Stimulated activated naive CD4-positive, alpha-beta T cell (primary cell): Measurements from ENCODE around the gene CLEC2B.

Experiments used
- DNase-seq, 6 experiments: peaks; one replicate each; lab custom pipeline; 2025; lab: John Stamatoyannopoulos, UW

CLEC2B gene

GRCh38 chr12:9868951-9869306 is 225 bp downstream of the CLEC2B start:
- no peak for DNase-seq

GRCh38 chr12:9868311-9868801 is 798 bp downstream of the CLEC2B start:
- peak in 2 of 6 experiments; percentile 33 to 34 for DNase-seq

DNA sequence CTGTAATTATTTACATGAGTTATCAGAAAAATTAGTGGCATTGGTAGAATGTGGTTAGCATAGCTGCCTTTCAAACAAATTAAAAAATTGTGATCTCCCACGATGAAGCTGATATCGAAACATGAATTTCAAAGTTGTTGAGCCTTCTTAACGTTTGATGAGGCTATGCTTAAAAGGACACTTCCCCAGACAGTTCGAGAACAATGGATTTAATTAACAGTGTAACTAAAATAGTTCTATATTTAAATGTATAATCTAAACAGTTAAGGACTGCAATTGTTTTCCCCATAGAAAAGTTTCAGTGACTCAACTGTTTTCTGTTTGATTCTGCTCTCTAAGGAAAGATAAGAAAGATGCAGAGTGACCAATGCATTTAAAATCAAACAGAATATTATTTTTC is 1.6 kb downstream of the CLEC2B start:
- peak in 1 of 6 experiments; percentile 22 for DNase-seq

GRCh38 chr12:9866860-9867269 is 2.3 kb downstream of the CLEC2B start:
- no peak for DNase-seq

DNA sequence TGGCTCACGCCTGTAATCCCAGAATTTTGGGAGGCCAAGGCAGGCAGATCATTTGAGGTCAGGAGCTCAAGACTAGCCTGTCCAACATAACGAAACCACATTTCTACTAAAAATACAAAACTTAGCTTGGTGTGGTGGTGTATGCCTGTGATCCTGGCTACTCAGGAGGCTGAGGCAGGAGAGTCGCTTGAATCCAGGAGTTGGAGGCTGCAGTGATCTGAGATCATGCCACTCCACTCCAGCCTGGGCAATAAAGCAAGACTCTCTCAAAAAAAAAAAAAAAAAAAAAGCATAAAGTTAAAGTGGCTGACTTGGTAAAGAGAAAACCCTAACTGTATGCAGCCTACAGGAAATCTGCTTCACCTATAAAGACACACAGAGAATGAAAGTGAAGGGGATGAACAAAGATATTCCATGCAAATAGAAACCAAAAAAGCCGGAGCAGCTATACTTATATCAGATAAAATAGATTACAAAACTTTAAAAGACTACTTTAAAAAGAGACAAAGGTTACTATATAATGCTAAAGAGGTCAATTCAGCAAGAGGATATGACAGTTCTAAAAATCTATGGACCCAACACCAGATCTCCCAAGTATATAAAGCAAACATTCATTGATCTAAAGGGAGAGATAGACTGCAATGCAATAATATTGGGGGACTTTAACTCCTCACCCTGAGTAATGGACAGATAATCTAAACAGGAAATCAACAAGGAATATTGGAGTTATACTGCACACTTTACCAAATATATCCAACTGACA is 4.1 kb downstream of the CLEC2B start:
- peak in 2 of 6 experiments; percentile 26 to 32 for DNase-seq

DNA sequence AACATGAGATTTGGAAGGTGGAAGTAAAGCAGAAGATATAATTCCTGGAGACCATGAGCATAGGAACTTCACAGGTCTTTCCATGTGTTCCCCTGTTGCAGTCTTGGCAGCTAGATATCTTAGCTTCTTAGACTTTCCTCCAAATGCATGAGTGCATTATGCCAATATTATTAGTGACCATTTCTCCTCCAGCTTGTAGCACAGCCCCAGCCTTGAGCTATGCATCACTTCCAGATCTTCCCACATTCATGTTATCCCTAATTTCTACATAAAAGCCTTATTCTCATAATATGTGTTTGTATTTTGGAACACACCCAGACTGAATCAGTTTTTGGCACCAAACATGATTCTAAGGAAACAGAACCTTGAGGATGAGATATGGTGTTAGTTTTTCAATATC is 11.0 kb downstream of the CLEC2B start:
- DNase-seq, result no peak

- no peak for DNase-seq
Measured at GRCh38 chr12:9856894-9857293, 12.3 kb downstream of the CLEC2B start.

- no peak for DNase-seq
Measured at GRCh38 chr12:9856151-9856550, 13.0 kb downstream of the CLEC2B start.

DNA sequence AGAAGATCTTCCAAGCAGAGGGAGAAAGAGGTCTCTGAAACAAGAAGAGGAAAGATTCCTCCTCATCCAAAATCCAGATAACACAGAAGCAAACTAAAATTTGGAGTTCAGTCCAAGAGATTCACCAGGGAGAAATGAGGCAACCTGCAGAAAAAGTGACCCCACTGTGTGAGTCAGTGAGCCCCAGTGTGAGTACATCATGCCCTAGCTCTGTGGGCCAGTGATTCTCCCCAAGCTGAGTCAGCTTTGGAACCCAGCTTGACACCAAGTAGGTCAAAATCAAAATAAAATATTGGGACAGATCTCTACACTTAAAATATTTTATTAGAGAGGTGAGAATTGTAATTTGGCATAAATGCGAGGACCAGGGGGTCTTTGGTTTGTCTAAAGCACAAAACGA is 17.2 kb downstream of the CLEC2B start:
- DNase-seq, result no peak

- no peak for DNase-seq
Measured at GRCh38 chr12:9851050-9851449, 18.1 kb downstream of the CLEC2B start.

DNA sequence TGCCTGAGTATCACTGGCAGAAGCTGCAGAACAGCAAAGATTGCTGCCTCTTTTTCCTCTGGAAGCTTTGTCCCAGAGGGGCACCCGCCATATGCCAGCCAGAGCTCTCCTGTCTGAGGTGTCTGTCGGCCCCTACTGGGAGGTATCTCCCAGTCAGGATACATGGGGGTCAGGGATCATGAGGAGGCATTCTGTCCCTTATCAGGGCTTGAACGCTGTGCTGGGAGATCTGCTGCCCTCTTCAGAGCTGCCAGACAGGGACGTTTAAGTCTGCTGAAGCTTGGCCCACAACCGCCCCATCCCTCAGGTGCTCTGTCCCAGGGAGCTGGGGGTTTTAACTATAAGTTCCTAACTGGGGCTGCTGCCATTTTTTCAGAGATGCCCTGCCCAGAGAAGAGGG is 20.3 kb downstream of the CLEC2B start:
- no peak for DNase-seq

GRCh38 chr12:9843407-9843806 is 25.7 kb downstream of the CLEC2B start:
- DNase-seq, result no peak

- DNase-seq, result no peak
Measured at GRCh38 chr12:9831720-9832119, 37.4 kb downstream of the CLEC2B start.

DNA sequence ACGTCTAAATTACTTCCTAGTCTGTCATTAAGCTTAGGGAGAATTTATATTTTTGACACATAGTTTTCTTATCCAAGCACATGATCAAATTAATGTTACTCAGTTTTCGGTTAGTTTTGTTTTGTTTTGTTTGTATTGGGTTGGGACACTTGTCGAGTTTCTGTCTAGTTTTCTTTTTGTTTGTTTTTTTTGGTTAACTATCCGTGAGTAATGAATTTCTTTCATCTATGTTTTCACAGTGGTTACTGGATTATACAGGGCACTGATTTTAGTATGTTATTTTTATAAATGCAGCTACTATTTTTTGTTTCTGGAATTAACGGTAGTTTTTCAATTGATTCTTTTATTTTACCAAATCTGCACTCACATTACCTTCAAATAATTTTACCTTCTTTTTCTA is 39.2 kb downstream of the CLEC2B start:
- DNase-seq, result no peak

DNA sequence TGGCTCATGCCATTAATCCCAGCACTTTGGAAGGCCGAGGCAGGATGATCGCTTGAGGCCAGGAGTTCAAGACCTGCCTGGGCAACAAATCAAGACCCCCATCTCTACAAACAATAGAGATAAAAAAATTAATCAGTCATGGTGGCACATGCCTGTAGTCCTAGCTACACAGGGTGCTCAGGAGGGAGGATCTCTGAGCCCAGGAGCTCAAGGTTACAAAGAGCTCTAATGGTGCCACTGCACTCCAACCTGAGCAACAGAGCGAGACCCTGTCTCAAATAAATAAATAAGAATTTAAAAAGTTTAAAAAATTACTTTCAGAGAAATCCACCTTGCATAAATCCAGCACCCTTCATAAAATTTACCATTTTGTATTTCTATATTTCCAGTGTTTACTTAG is 39.7 kb downstream of the CLEC2B start:
- no peak for DNase-seq

DNA sequence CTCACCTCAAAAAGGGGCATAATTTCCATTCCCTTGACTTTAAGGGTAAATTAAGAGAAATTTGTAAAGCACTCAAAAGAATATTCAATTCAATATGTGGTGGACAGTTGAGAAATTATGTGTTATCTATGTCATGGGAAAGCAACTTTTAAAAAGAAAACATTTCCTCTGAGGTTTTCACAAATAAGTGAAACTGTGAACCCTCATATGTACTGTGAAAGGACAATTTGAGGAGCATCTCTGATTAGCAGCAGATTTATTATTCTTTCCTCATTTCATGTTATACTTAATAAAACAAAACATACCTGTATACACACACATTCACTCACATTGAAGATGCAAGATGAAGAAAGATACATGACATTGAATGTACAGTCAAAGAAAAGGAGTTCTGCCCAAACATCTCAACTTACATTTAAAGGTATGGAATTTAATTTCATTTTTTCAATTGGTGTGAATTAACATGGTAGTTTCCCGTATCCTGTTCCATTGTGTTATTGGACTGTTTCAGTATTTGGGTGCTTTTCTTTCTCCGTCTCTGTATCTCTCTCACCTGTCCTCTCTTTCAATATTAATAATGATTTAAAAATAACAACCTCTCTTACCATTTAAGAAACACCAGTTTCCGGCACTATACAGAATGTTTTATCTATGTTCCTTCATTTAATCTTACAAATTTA is 41.8 kb downstream of the CLEC2B start, which contains the start of gene KLRF1:
Gene KLRF1 (plus strand): TSS at position 273 of the 680 bp plus-strand sequence. CDS start 64 bp downstream, at position 337.
- no peak for DNase-seq

GRCh38 chr12:9820281-9820930 is 48.7 kb downstream of the CLEC2B start:
- no peak for DNase-seq

- DNase-seq, result peak; percentile 86 to 95 (median 89)
Measured at GRCh38 chr12:9813821-9814798, 55.0 kb downstream of the CLEC2B start.

DNA sequence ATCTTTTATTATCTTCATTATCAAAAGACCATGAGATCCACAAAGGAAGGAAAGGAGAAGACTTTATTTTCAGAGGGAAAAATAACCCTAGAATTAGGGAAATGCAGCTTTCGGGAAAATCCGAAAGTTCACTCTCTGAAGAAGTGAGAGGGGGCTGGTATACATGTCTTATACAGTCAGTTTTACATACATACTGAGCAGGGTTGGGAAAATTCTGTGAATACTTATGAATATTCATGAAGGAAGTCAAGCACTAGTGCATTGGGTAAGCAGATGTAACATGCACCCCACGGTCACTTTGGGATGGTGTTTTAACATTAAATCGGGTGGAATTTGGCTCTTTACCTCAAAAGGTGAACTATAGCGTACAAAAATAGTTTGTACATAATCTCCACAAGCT is 57.5 kb downstream of the CLEC2B start:
- DNase-seq, result no peak

- DNase-seq, result no peak
Measured at GRCh38 chr12:9810671-9811070, 58.5 kb downstream of the CLEC2B start.

GRCh38 chr12:9809866-9810265 is 59.3 kb downstream of the CLEC2B start:
- no peak for DNase-seq

DNA sequence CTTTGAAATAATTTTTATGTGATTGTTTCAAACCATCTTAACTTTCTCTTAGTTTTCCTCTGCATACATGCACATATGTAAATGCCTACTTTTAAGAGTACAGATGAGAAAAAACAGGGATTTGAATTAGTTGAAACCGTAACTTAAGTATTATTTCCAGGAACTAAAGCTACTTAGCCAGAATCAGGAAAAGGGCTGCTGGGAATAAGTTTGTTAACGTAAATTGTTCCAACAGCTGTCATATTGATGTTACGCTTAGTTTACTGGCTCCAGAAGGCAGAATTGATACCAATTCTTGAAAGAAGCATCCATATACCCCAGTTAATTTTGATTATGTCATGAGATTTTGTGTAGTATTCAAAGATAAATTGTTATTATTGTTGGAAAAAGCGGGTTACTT is 59.8 kb downstream of the CLEC2B start:
- DNase-seq, result no peak
